IMR-90 (cell line): ENCODE measurements around the gene SIRPD. TPM values are rescaled to one million over a fixed set of nuclear protein-coding genes. Genes with fewer than 3 reads are reported as not detected.
"Not testable (repeated sequence)": the region's sequence is repeated elsewhere in the genome, so short reads cannot be mapped to it uniquely, and the experiment has no call there.

Experiments used
- ATAC-seq: fragments of 200-7000 bp; cut with Tn5 transposase; 2 replicates; pipeline ENCODE4 v1.9.1; 2020; ENCODE audit warnings: low read depth, mild to moderate bottlenecking, moderate library complexity
- BruUV-seq: library from RNA; stranded (reverse); fragments of 400-500 nt; replicated peaks from 2 replicates; lab custom pipeline; 2021; lab: Mats Ljungman, UMichigan
- CTCF ChIA-PET: fragments of 300-600 bp; formaldehyde crosslinking; extraction: SDS; loops from one replicate; lab custom pipeline; 2021; ENCODE audit warnings: antibody characterized with exemption; lab: Yijun Ruan, JAX
- POLR2A ChIA-PET: fragments of 300-600 bp; sonication (Branson Sonifier 250); formaldehyde crosslinking; loops from one replicate; lab custom pipeline; 2022; ENCODE audit warnings: antibody characterized with exemption; ENCODE audit not compliant: unreplicated experiment; lab: Charles Lee
- DNase-seq: peaks from one replicate; pipeline ENCODE4 v3.0.0; 2013
- H2AFZ ChIP-seq: replicated peaks from 2 replicates; pipeline ENCODE3; 2013; ENCODE audit warnings: low read length, mild to moderate bottlenecking; ENCODE audit not compliant: poor library complexity
- H2AK5ac ChIP-seq: 2 replicates; pipeline ENCODE4 v1.6.1; 2013; ENCODE audit warnings: low read depth, low read length, inconsistent platforms
- H2AK9ac ChIP-seq: replicated peaks from 2 replicates; pipeline ENCODE3; 2013; ENCODE audit warnings: mild to moderate bottlenecking, low read depth, low read length, moderate library complexity; ENCODE audit not compliant: poor library complexity
- H2BK120ac ChIP-seq: 2 replicates; pipeline ENCODE4 v1.6.1; 2013; ENCODE audit warnings: low read depth, low read length, inconsistent platforms
- H2BK15ac ChIP-seq: 3 replicates; pipeline ENCODE4 v1.6.1; 2013; ENCODE audit warnings: low read depth, low read length, inconsistent platforms
- H2BK20ac ChIP-seq: 2 replicates; pipeline ENCODE4 v1.6.1; 2013; ENCODE audit warnings: low read depth, mild to moderate bottlenecking, inconsistent platforms, low read length, moderate library complexity
- H2BK5ac ChIP-seq: 2 replicates; pipeline ENCODE4 v1.6.1; 2013; ENCODE audit warnings: mild to moderate bottlenecking, low read depth, low read length, inconsistent platforms; ENCODE audit not compliant: poor library complexity, severe bottlenecking
- H3K14ac ChIP-seq: replicated peaks from 2 replicates; pipeline ENCODE4 v1.6.1; 2013; ENCODE audit warnings: low read depth, low read length, inconsistent platforms
- H3K18ac ChIP-seq: 2 replicates; pipeline ENCODE4 v1.6.1; 2013; ENCODE audit warnings: low read depth, low read length, control low read depth
- H3K23ac ChIP-seq: 2 replicates; pipeline ENCODE4 v1.6.1; 2013; ENCODE audit warnings: low read depth, low read length, inconsistent platforms
- H3K27ac ChIP-seq: 2 replicates; pipeline ENCODE4 v1.5.1; 2013; ENCODE audit warnings: mild to moderate bottlenecking, control low read depth, low read length; ENCODE audit not compliant: insufficient read depth
- H3K27me3 ChIP-seq: 2 replicates; pipeline ENCODE4 v1.6.1; 2013; ENCODE audit warnings: low read length; ENCODE audit not compliant: control insufficient read depth, insufficient read depth
- H3K36me3 ChIP-seq: 2 replicates; pipeline ENCODE4 v1.6.1; 2013; ENCODE audit warnings: low read length, mixed read lengths; ENCODE audit not compliant: control insufficient read depth, insufficient read depth
- H3K4ac ChIP-seq: 2 replicates; pipeline ENCODE4 v1.6.1; 2013; ENCODE audit warnings: low read depth, low read length, inconsistent platforms
- H3K4me1 ChIP-seq: 2 replicates; pipeline ENCODE4 v1.6.1; 2013; ENCODE audit warnings: low read length, mixed read lengths; ENCODE audit not compliant: control insufficient read depth, insufficient read depth
- H3K4me2 ChIP-seq: 2 replicates; pipeline ENCODE4 v1.6.1; 2013; ENCODE audit warnings: low read depth, mild to moderate bottlenecking, control low read depth, low read length, moderate library complexity
- H3K4me3 ChIP-seq: 2 replicates; pipeline ENCODE4 v1.5.1; 2013; ENCODE audit warnings: low read depth, mild to moderate bottlenecking, control low read depth, low read length, moderate library complexity; ENCODE audit not compliant: insufficient read depth
- H3K56ac ChIP-seq: 2 replicates; pipeline ENCODE4 v1.6.1; 2013; ENCODE audit warnings: low read length, inconsistent platforms; ENCODE audit not compliant: insufficient read depth; ENCODE audit errors: extremely low read depth
- H3K79me1 ChIP-seq, 2 experiments: 2 replicates each; pipeline ENCODE4 v1.6.1; 2013; ENCODE audit warnings: low read length in 2 of 2, inconsistent platforms in 1 of 2, low read depth in 1 of 2
- H3K9ac ChIP-seq: 2 replicates; pipeline ENCODE4 v1.6.1; 2013; ENCODE audit warnings: low read depth, low read length, control low read depth
- H3K9me1 ChIP-seq: 2 replicates; pipeline ENCODE4 v1.6.1; 2013; ENCODE audit warnings: low read length, inconsistent platforms; ENCODE audit not compliant: insufficient read depth
- H3K9me3 ChIP-seq: 2 replicates; pipeline ENCODE4 v1.6.1; 2013; ENCODE audit warnings: low read length; ENCODE audit not compliant: control insufficient read depth, insufficient read depth
- H4K20me1 ChIP-seq: 2 replicates; pipeline ENCODE4 v1.6.1; 2013; ENCODE audit warnings: low read length, inconsistent platforms; ENCODE audit not compliant: insufficient read depth
- H4K5ac ChIP-seq: 2 replicates; pipeline ENCODE4 v1.6.1; 2013; ENCODE audit warnings: mild to moderate bottlenecking, low read depth, low read length, control low read depth
- H4K8ac ChIP-seq, 2 experiments: 2 replicates each; pipeline ENCODE4 v1.6.1; 2013; ENCODE audit warnings: low read depth in 2 of 2, low read length in 2 of 2, control low read depth in 1 of 2, inconsistent platforms in 1 of 2
- H4K91ac ChIP-seq: 2 replicates; pipeline ENCODE4 v1.6.1; 2013; ENCODE audit warnings: low read depth, low read length, inconsistent platforms; ENCODE audit not compliant: insufficient read depth
- FOS ChIP-seq: fragments of 150-350 bp; IDR thresholded peaks from 2 replicates; pipeline ENCODE4 v1.6.1; 2016; ENCODE audit warnings: low read depth, low read length
- WGBS, 2 experiments: methylation state at CpG; one replicate each; pipeline versions ENCODE4 v1.1.5 to v1.1.7; 2013; ENCODE audit warnings: missing lambda C conversion rate in 2 of 2; ENCODE audit not compliant: insufficient read length in 1 of 2; ENCODE audit errors: extremely low coverage in 2 of 2; 5-methylcytosine and 5-hydroxymethylcytosine counted together
- dilution Hi-C: fragments of 300-500 bp; cut with HindIII; formaldehyde crosslinking; loops from one replicate; pipeline ENCODE4 v1.14.3; 2018; ENCODE audit warnings: low sequenced_read_pairs; ENCODE audit not compliant: unreplicated experiment
- in situ Hi-C: fragments of 300-500 bp; cut with MboI; formaldehyde crosslinking; loops from 3 replicates; pipeline ENCODE4 v1.14.3; 2019; ENCODE audit warnings: low sequenced_read_pairs, inconsistent platforms, mixed read lengths
- intact Hi-C: fragments of 100-400 bp; cut with micrococcal nuclease; formaldehyde crosslinking; loops from 2 replicates; pipeline ENCODE4 v1.10.0; 2022
- polyA plus RNA-seq, 3 experiments: library from polyadenylated mRNA; depleted of rRNA; stranded (reverse); fragments of >200 nt; gene quantifications; 2 replicates each; pipeline ENCODE4 v1.2.3, GENCODE V29; 2012; ENCODE audit warnings: low replicate concordance in 1 of 3
- total RNA-seq: library from RNA; depleted of rRNA; stranded (reverse); fragments of >200 nt; gene quantifications from 2 replicates; pipeline ENCODE4 v1.2.3, GENCODE V29; 2012

Gene SIRPD
- total and polyA plus RNA-seq, 2 of the 4 experiments (the other 2 are of a cell fraction), result not detected

DNA sequence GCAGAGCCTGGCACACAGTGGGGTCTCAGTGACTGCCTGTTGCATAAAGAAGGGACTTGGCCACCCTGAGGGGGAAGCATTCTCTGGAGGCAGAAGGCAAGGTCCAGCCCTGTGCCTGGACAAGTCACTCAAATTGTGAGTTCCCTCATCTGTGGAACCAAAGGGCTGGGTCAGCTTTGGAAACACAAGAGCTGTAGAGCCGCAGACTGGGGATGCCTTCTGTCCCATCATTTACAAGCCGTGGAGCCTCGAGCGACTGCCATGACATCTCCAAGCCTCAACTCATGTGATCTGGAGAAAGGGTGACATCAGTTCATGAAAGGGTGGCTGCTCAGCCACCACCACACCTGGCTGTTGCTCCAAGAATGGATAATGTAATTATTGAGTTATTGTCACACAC lies 20.4 kb upstream of the SIRPD start:
- Histone ChIP-seq H3K4me2 (no peak overlapping the region), H3K27ac (no peak overlapping the region), H2AFZ (no peak overlapping the region), H3K36me3 (no peaks in the 10 kb centered on the region), H2BK20ac (no peak overlapping the region), H3K4ac (no peak overlapping the region), H2AK5ac (no peak overlapping the region), H3K18ac (no peak overlapping the region), H3K56ac (no peak overlapping the region), H2AK9ac (no peak overlapping the region), H3K9ac (no peak overlapping the region), H3K9me1 (no peaks in the 10 kb centered on the region), H3K4me1 (no peaks in the 10 kb centered on the region), H3K23ac (no peak overlapping the region), H3K9me3 (no peaks in the 10 kb centered on the region), H3K79me1 (no peaks in the 10 kb centered on the region), H2BK15ac (no peak overlapping the region), H2BK120ac (no peak overlapping the region), H3K4me3 (no peak overlapping the region), H4K8ac (no peak overlapping the region), H3K27me3 (no peaks in the 10 kb centered on the region), H4K91ac (no peak overlapping the region), H3K14ac (no peak overlapping the region), H2BK5ac (no peak overlapping the region), H4K5ac (no peak overlapping the region), H4K20me1 (no peaks in the 10 kb centered on the region)
- in situ Hi-C loops (no loop called here), dilution Hi-C loops (no loop called here), intact Hi-C loops (no loop called here)
- no peak for TF ChIP-seq FOS
- DNase-seq (no peak), ATAC-seq (no peak)
- ChIA-PET POLR2A (no interaction called here), CTCF (no interaction called here)
- WGBS, 2 experiments, result no CpG with 5 or more reads among the region's 4 CpGs
- no TSS peak for BruUV-seq

DNA sequence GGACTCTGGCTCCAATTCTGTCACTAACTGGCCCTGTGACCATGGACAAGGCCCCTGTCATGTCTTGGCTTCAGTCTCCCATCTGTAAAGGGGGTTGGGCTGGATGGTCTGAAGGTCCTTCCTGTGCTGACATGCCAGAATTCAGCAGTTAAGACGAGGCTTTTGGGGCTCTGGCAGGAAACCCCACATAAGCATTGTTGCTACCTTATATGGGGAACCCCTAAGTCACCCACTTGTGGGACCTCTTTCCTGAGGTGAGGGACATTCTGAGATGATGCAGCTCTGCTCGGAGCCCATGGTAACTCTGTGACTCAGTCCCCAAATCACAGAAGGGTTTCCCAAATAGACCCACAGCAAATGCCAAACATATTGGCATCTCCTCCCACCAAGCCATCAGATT lies 19.8 kb upstream of the SIRPD start:
- no CpG with 5 or more reads among the region's 2 CpGs for WGBS, 2 experiments
- H3K14ac ChIP-seq, H2AFZ ChIP-seq, H2AK5ac ChIP-seq, H2BK120ac ChIP-seq, H3K23ac ChIP-seq, ATAC-seq, POLR2A ChIA-PET, H4K91ac ChIP-seq, H4K5ac ChIP-seq, H3K4me1 ChIP-seq, H3K9me3 ChIP-seq, H3K4me2 ChIP-seq, intact Hi-C loops, H2AK9ac ChIP-seq, DNase-seq, H3K9ac ChIP-seq, H3K9me1 ChIP-seq, CTCF ChIA-PET, H2BK15ac ChIP-seq, dilution Hi-C loops, H3K27me3 ChIP-seq, H3K4me3 ChIP-seq, H4K8ac ChIP-seq, H3K36me3 ChIP-seq, H3K56ac ChIP-seq, BruUV-seq, in situ Hi-C loops, H3K79me1 ChIP-seq, H2BK20ac ChIP-seq, H2BK5ac ChIP-seq, H3K18ac ChIP-seq, H3K27ac ChIP-seq, H4K20me1 ChIP-seq, H3K4ac ChIP-seq: not testable (repeated sequence)
